HG03439 (cell line): ENCODE measurements around the gene CLIP2.
"Not testable (repeated sequence)": the region's sequence is repeated elsewhere in the genome, so short reads cannot be mapped to it uniquely, and the experiment has no call there.

Experiments
- ATAC-seq: cut with Tn5 transposase; IDR thresholded peaks from one replicate; pipeline ENCODE4 v1.9.1; 2021; ENCODE audit warnings: mild to moderate bottlenecking, moderate library complexity; ENCODE audit not compliant: unreplicated experiment

CLIP2 gene

GRCh38 chr7:74294191-74294998 is 5.2 kb downstream of the CLIP2 start:
- no peak for ATAC-seq

- no peak for ATAC-seq
Measured at GRCh38 chr7:74297516-74298233, 8.5 kb downstream of the CLIP2 start.

GRCh38 chr7:74299401-74299800 is 10.2 kb downstream of the CLIP2 start:
- no peak for ATAC-seq

GRCh38 chr7:74300926-74301325 is 11.7 kb downstream of the CLIP2 start:
- ATAC-seq, result no peak

- no peak for ATAC-seq
Measured at GRCh38 chr7:74302745-74303221, 13.6 kb downstream of the CLIP2 start.

- no peak for ATAC-seq
Measured at GRCh38 chr7:74304550-74304949, 15.3 kb downstream of the CLIP2 start.

- no peak for ATAC-seq
Measured at GRCh38 chr7:74306004-74306729, 17.0 kb downstream of the CLIP2 start.

- no peak for ATAC-seq
Measured at GRCh38 chr7:74306730-74307469, 17.7 kb downstream of the CLIP2 start.

- no peak for ATAC-seq
Measured at GRCh38 chr7:74307738-74308505, 18.7 kb downstream of the CLIP2 start.

- ATAC-seq, result no peak
Measured at GRCh38 chr7:74309181-74309580, 20.0 kb downstream of the CLIP2 start.

GRCh38 chr7:74311305-74311744 is 22.1 kb downstream of the CLIP2 start:
- ATAC-seq, result no peak

- no peak for ATAC-seq
Measured at GRCh38 chr7:74312418-74313028, 23.3 kb downstream of the CLIP2 start.

GRCh38 chr7:74315891-74316290 is 26.7 kb downstream of the CLIP2 start:
- not testable (repeated sequence) for ATAC-seq

- no peak for ATAC-seq
Measured at GRCh38 chr7:74317146-74317782, 28.1 kb downstream of the CLIP2 start.

- ATAC-seq, result no peak
Measured at GRCh38 chr7:74318043-74318442, 28.8 kb downstream of the CLIP2 start.

GRCh38 chr7:74320645-74321221 is 31.5 kb downstream of the CLIP2 start:
- no peak for ATAC-seq

- ATAC-seq, result not testable (repeated sequence)
Measured at GRCh38 chr7:74322892-74323291, 33.7 kb downstream of the CLIP2 start.

GRCh38 chr7:74324531-74325209 is 35.5 kb downstream of the CLIP2 start:
- ATAC-seq, result no peak
